GM19025 (cell line): ENCODE data around the gene IL17C.
A peak's percentile ranks its signal among the peaks of the same experiment; 100 is the strongest.

Experiments
- ATAC-seq: cut with Tn5 transposase; IDR thresholded peaks from one replicate; pipeline ENCODE4 v1.9.1; 2021; ENCODE audit warnings: mild to moderate bottlenecking, low read depth, moderate library complexity; ENCODE audit not compliant: unreplicated experiment

IL17C gene

DNA sequence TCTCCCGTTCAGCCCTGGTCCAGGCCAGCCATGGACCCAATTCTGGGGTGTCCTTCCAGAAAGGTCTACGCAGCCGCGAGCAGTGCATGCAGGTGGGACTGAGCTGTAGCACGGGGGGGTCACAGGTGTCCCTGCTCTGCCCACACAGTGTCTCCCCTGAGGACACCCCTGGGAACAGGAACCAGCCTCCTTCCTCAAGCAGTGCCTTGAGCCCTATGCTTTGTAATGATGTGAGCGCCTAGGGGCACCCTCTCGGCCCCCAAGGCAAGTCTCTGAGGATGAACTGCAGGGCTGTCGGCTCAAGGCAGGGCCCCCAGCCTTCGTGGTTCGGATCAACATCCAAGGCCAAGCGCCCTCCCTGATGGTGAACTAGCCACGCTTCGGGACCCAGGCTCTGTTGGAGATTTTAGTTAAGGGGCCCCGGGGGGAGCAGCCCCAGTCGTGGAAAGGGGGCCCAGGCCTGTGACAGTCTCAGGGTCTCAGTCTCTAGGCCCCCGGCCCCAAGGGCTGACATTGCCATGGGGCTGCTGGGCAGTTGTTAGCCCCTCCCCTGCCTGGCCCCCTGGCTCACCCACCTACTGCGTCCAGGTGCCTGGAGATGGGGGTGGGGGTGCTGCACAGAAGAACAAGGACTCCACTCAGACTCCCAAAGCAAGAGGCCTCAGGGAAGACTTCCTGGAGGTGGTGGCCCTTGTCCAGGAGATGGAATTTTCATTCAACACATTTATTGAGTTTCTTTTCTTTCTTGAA, 2.3 kb downstream of the IL17C start:
- ATAC-seq = no peak

DNA sequence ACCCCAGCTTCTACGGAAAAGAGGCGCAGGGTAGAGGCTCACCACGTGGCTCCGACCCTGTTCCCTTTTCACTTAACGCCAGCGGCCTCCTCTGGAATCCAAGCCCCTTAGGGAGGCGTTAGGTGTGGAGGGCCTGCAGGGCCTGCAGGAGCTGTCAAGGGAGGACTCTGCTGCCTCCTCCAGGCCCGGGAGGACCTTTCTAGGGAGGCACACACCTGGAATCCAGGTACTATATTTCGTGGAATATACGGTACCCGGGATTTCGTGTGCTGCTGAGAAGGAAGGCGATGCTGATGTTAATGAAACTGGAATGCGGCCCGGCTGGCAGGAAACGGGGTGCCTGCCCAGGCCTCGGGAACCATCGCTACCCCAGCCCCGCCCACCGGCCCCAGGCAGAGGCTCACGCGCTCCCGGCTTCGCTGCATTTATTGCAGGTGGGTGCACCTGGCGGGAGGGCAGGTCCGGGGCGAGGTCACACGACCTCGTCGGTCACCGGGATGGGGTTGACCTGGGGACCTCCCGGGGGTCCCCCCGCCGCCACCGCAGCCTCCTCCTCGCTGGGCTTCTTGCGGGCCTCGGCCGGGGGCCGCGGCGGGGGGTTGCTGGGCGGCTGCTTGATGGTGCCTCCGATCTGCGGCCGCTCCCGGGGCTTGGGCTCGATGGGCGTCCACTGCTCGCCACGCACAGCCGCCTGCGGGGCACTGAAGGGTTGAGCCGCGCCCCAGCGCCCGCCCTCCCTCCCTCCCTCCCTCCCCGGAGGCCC, 4.7 kb downstream of the IL17C start:
- ATAC-seq = no peak

DNA sequence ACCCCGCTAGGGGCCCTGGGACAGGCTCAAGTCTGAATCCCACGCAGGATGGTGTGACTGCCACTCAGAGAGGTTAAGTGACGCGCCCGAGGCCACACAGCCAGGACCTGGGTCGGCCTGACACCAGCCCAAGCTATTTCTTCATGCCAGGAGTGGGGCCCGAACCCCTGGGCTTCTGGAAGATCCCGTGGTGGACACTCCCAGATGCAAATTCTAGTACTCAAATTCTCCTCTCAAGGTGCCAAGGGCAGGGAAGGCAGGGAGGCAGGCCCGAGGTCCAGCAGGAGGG, 5.2 kb downstream of the IL17C start:
- no peak for ATAC-seq

DNA sequence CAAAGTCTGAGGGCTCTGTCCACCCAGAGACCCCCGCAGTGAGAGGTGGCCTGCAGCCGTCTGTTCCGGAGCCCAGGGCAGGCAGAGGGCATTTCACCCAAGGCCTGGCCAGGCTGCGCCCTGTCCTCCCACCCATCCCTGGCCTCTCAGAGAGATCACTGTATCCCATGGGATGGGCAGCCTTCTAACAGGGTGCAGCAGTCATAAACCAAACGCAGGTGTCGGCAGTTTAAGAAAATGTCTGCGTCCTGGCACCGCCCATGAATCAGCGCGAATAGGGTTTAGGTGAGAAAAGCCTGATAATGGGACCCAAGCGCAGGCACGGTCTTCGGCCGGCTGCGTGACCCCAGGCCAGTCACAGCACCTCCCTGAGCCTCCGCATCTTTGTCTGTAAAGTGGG, 7.1 kb downstream of the IL17C start:
- ATAC-seq = no peak

DNA sequence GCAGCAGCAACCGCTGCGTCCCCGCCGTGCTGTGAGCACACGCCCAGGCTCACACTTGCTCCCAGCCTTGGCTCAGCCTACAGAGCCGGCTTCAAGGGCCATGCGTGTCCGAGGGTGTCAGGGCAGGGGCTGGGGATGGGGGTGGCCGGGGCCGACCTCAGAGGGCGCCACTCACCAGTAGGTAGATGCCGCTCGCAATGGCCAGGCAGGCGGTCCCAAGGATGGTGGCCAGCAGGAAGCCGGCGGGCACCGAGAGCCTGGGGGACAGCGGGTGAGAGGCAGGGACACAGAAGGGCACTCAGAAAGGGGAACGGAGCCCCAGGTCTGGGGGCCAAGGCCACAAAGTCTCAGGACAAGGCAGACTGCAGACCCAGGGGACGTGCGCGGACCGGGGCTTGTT, 7.6 kb downstream of the IL17C start:
- ATAC-seq = no peak

DNA sequence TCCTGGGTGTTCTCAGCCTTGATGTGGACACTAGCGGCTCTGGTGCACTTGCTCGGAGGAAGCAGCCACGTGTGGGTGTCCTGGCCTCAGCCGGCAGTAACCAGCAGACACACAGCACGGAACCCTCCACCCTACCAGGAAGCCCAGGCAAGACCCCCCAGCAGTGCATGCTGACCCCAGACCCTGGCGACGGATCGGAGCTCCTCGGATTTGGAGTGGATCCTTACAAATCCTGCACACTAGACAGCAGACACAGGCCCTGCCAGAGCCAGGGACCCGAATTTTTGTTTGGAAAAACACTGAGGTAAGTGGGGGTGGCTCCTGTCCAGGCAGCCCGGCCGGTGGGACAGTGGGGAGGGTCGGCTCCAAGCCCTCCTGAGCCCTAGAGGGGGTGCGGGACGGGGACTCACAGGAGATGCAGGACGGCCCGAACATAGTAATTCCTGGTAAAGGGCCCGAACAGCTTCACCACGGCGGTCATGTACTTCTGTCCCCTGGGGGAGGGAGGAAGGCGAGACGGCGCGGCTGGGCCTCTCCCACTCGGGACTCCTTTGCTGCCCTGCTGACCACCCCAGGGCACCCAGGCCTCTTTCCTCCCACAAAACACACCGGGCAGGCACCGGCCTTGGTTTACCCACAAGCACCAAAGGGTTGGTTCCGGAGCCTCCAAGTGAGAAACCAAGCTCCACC, 8.1 kb downstream of the IL17C start:
- ATAC-seq = no peak

DNA sequence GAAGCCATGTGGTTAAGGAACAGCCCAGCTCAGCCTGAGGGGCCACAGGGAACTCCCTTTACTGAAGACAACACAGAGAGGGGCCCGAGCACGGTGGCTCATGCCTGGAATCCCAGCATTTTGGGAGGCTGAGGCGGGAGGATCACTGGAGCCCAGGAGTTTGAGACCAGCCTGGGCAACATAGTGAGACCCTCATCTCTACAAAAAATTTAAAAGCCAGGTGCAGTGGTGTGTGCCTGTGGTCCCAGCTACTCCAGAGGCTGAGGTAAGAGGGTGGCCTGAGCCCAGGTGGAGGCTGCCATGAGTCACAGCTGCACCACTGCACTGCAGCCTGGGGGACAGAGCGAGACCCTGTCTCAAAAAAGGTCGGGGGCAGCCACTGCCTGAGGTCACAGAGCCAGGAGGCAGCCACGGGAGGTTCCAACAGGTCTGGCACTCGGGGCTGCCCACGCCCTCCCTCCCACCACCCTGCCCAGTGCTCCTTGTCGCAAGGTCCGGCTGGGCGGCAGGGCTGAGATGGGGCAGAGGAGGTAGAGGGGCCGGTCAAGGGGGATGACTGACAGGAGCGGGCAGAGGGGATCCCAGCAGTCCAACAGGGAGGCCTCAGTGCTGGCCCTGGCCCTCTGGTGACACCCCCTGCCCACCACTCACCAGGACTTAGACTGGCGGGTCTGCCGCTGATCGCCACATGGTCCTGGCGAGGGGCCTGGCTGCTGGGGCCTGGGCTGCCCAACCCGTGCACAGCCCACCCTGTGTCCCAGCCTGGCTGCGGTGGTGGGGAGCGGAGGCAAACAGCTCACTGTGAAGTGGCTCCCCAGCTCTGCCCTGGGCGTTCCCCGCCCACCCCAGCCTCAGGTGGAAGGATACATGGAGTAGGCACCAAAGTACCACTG, 9.1 kb downstream of the IL17C start:
- ATAC-seq = no peak

DNA sequence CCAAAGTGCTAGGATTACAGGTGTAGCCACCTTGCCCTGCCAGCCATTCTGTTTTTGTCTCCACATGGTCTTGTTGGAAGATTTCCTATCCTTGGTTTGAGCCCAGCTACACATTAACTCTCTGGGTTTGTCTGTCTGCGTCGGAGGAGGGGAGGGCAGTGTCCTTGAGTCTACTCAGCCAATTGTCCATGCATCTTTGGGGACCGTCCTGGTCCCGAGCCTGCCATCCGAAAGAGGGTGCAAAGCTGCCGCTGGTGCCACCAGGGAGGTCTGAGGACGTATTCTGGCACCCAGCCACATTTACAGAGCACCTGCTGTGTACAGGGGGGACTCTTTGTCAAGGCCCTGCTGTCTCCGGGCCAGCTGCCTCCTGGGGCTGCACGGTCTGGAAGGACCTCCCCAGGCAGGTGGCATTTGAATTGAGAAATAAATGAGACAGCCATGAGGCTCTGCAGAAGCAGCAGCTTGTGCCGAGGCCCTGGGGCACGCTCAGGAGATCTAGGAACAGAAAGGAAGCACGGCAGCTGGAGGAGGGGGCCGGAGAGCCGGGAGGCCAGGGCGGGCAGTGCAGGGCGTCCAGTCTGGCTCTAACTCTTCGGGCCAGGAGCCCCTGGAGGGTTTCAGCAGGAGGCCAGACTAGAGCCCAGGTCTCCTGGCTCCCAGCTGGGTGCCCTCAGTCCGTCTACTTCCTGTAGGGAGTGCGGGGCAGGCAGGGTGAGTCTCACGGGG, 11.0 kb downstream of the IL17C start:
- ATAC-seq = no peak

DNA sequence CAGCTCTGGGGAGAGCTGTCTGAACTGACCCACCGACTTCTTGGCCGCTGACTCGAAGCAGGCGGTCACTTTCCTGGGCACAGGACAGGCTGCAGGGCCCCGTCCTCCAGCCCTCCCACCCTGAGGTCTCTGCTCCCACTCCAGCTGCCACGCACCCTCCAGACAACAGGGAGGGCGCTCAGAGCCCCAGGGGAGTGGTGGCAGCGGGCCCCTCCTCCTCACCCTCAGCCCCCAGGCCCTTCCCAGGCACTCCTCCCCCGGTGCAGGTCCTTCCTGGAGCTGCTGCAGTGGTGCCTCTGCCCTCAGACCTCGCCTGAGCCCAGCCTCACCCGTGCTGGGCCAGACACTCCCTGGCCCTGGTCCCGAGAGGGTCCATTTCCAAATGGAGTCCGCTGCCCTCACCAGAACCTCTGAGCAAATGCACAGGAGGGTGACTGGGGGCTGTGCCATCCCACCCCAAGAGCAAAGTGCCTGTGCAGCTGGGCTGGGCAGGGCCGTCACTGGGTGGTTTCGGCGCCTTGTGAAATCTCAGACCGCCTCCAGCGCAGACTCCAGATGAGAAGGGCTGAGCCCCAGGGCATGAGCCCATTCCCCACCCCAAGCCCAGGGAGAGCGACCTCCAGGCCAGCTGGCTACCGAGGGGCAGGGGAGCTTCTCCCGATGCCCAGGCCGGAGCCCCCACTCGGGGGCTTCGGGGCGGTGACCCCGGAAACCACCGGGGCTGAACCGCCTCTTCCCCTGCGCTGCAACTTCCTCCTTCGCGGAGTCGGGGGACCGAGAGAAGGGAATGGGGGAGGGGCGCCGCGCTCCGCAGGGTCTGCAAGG, 11.8 kb downstream of the IL17C start:
- peak; percentile 5 for ATAC-seq

DNA sequence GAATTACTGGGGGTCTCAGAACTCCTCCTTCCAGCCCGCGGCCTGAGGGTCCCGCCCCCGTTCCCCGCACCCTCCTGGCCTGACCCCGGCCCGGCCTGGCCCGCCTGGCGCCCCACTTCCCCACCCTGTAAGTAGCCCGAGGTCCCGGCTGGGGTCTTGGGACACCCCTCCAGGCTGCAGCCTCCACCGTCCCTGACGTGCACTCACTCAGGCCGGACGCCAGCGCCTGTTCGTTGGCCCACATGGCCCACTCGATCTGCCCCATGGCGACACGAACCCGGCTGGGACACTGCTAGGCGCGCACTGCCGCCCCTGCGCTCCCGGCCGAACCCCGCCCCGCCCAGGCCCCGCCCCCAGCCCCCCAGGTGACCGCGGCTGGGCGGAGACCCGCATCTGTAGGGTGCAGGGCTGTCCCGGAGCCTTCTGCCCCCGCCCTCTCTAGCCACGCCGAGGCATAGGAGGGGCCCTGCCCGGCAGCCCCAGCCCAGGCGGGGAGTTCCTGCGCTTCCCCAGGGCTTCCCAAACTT, 12.4 kb downstream of the IL17C start, which contains the start of gene CYBA:
TSS of gene CYBA (minus strand) at position 305 of the 527 bp plus-strand sequence. CDS start at position 265, 40 bp downstream.
- peak; percentile 78 for ATAC-seq

DNA sequence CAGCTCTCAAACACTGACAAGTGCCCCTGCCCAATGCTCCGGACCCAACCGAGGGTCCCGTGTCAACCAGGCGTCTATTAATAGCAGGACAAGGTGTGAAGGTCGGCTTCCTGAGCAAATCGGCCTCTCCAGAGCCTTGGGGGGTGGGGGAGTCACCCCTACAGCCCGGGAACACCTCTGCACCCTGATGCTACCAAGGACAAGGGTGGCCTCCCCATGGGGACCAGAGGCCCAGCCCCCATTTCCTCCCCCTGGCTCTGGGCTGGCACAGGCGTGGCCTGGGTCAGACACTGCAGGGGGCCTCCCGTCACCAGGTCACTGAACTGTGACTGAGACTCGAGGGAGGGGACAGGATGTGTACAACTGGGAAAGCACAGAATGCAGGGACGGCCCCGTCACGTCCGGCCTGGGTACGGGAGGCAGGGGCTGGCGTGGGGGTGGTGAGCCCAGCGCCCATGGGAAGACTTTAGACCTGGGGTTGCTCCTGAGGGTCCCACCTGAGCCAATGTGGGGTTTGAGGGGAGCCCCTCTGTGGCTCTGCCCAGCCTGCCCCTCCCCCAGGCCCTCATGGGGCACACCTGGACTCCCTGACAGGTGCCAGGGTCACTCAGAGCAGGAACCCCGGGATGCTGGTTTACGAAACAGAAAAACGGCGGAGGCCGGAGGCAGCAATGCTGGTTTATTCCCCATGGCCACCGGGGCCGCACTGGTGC, 13.1 kb downstream of the IL17C start:
- ATAC-seq = peak; percentile 63

DNA sequence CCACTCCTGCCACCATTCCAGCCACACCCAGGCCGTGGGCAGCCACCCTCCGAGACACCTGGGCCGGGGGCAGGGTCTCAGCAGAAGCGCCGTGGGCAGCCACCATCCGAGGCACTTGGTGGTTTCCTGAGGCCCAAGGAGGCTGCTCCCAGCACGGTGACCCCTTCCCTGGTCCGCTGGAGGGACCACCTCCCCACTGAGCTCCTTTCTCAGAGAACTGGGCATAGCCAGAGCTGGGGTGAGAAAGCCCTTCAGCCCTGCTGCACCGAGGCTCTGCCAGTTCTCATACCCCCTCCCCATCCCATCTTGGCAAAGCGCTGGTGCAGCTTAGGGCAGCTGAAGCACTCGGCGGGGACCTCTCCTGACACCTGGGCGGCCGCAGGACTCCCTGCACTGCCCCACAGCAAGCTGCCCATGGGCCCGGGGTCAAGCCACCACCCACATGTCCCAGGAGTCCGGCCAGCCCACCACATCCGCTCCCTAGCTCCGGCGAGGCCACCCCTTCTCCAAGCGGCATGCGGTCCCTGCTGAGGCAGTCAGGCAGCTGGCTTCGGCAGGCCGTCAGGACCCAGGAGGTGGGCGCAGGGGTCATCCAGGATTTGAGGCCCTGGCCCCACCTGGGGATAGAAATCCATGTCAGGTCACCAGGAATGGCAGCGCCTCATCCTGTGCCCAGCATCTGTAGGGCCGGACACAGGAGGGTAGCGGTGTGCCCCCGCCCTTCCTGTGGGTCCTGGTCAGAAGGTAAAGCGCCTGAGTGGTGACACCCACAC, 13.8 kb downstream of the IL17C start:
- ATAC-seq = no peak

DNA sequence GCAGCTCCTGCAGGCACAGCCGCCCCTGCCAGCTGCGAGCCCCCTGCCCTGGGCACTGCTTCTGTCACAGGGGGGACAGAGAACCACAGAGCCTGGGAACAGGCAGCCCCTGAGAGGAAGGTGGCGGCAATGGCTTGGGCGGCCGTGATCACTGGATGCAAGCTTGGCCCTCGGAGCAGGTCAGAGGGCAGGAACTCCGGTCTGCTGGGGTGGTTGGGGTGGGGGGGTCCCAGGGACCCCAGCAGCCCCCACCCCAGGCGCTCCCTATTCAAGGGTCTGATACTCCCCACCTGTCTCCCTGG, 14.3 kb downstream of the IL17C start:
- ATAC-seq = no peak

DNA sequence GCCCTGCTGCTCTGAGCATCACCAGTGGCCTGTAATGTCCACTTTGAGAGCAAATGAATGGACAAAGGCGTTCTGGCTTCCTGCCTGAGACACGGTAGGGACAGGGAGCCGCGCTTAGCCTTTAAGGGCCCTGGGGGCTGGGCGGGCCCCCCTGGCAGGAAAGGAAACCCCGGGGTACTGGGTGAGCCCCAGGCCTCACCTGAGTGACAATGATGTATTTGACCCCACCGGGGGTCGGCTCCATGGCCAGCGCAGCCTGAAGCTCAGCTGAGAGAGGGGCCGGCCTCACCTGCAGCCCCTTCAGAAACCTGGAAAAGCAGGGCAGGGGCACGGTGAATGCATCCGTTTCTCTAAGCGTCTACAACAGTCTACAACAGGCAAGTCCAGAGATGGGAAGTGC, 14.7 kb downstream of the IL17C start:
- no peak for ATAC-seq

DNA sequence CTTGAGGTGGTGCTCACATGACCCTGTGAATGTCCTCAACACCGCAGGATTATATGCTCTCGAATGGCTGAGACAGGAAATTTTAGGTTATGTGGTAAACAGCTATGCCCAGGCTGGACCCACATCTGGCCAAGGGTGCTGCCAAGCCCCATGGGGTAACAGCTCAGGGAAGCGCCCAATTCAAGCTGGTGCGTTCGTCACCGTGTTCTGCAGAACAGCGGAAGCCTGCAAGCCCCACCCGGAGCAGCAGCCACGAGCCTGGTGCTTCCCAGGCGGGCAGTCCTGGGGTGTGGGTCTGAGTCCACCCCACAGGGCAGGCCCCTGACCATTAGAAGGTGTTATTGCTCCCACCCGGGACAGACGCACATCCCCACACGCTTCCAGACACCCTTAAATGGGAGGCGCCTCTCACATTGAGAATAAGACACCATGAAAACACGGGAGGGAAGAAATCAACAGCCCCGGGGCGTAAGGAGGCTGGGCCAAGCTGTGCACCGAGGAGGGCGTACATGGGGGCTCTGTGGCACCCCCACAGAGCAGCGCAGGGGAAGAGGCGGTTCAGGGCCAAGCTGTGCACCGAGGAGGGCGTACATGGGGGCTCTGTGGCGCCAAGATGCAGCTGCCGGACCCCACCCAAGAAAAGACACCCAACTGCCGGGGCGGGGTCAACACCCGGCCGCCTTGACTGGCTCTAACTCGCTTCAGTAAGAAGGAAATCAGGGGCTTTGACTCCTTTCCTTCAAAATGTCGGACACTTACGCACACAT, 15.4 kb downstream of the IL17C start:
- no peak for ATAC-seq

DNA sequence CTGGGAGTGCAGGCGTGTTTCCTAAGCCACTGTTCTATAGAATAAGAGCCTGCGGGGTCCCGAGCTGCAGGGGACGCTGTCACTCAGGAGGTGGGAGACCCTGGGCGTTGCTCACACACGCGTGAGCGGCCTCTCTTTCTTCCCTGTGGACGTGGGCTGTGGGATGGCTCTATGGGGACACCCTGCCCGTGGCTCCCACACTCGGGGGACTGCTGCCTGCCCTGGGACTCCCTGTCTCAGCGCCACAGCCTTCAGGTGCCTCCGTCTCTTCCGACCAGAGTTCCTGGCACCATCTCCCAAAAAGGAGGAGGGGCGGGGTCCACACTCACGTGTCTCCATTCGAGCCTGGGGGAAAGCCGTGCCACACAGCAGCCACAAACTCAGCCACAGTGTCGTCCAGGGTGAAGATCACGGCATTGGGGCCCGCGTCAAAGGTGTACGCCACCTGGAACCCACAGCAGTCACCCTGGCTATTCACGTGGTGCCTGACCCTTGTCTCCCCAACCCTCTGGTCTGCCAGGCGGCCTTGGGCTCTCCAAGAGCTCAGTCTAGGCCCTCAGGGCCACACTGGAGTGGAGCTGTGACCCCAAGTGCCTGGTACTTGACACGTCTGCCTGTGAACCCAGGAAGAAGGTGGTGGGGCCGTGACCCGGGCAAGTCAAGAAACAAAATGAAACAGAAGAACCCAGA, 16.1 kb downstream of the IL17C start:
- ATAC-seq = no peak
